ENCODE data around the gene VSIR. TPM values are rescaled to one million over a fixed set of nuclear protein-coding genes. Genes with fewer than 3 reads are reported as not detected.

Gene VSIR
- total and polyA plus RNA-seq, 10 donors: 34.5 to 512 (median 299) TPM

DNA sequence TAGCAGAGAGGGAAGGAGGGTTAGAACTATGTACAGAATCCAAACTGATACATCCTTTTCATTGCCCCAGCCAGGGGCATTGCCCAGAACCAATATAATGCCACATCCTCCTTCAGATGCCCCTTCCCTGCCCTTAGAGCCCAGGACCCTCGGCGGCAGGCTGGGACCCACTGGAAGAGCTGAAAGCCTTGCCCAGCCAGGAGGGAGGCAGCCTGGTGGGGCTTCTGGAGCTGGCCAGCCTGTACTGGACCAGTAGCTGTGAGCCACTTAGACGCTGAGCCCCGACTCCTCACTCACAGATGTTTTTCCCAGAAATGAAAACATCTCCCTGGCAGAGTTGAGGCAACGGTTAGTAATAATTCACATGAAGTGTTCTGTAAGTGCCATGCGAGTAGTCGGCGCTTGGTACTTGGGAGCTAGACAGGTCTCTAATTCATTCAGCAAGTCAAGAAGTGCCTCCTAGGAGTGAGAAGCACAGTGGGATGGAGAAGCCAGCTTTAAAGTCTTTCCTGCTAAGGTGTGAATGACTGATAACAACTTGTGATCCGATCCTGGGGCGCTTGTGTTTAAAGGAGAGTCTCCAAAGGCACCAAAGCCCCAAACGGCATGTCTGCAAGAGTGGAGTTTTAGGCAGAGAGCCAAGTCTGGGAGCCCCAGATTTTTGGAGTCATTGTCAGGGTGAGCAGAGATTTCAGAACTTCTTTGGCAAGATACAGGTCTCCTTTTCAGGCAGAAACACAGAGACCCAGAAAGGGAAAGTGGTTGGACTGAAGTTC lies 9.8 kb downstream of the VSIR start:
- DNase-seq: peak; percentile 74
- Histone ChIP-seq H3K4me1 (peaks cover 55 to 95% (median 93%) of the 10 kb centered on the region in 6 donors), H3K4me3 (peak overlapping the region in 1 of 8 donors; percentile 11), H3K27me3 (replicated peaks in 1 of 7) (no peaks in the 10 kb centered on the region), H3K36me3 (peaks cover 0 to 95% (median 46%) of the 10 kb centered on the region in 6 donors), H3K9me3 (no peaks in the 10 kb centered on the region), H3K27ac (peak overlapping the region in 6 of 8 donors; percentile 39 to 98 (median 95))
- intact Hi-C loops (cut with DNase I; ENCODE audit: low total_unique reads): no loop called here
- TF ChIP-seq POLR2A (IDR thresholded peaks at IDR 0.05) (no peak), POLR2AphosphoS5 (IDR thresholded peaks at IDR 0.05) (peak; percentile 24 to 72 (median 25))
- TF ChIP-seq, protein P1, sequence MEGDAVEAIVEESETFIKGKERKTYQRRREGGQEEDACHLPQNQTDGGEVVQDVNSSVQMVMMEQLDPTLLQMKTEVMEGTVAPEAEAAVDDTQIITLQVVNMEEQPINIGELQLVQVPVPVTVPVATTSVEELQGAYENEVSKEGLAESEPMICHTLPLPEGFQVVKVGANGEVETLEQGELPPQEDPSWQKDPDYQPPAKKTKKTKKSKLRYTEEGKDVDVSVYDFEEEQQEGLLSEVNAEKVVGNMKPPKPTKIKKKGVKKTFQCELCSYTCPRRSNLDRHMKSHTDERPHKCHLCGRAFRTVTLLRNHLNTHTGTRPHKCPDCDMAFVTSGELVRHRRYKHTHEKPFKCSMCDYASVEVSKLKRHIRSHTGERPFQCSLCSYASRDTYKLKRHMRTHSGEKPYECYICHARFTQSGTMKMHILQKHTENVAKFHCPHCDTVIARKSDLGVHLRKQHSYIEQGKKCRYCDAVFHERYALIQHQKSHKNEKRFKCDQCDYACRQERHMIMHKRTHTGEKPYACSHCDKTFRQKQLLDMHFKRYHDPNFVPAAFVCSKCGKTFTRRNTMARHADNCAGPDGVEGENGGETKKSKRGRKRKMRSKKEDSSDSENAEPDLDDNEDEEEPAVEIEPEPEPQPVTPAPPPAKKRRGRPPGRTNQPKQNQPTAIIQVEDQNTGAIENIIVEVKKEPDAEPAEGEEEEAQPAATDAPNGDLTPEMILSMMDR (IDR thresholded peaks at IDR 0.05 in 8 of 11, conservative IDR thresholded peaks at IDR 0.05 in 3 of 11): no peak
- WGBS, 5 donors: 75 to 83% (median 81%) methylated on average over 7 to 11 of the region's 11 CpGs

DNA sequence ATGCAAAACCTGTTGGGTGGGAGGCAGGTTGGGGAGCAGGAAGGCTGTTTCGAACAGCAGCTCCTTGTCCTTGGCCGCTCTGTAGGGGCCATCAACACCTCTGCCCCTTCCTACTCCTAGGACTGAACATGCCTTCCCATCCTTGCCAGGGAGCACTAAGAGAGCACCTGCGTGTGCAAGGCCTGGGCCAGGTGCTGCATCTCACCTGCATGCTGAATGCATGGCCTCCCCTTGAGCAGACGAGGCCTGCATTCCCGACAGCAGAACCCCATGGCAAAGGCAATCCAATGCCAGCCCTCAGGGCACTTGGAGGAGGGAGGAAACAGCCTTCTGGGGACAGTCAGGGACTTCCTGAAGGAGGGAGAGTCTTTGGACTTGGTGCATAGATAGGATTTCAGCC lies 11.0 kb downstream of the VSIR start:
- Histone ChIP-seq H3K4me3 (peak overlapping the region in 1 of 8 donors; percentile 24), H3K9me3 (no peaks in the 10 kb centered on the region), H3K27me3 (replicated peaks in 1 of 7) (no peaks in the 10 kb centered on the region), H3K36me3 (peaks cover 0 to 95% (median 56%) of the 10 kb centered on the region in 6 donors), H3K4me1 (peaks cover 49 to 95% (median 93%) of the 10 kb centered on the region in 6 donors), H3K27ac (peak overlapping the region in 5 of 8 donors; percentile 9 to 98 (median 95))
- DNase-seq: no peak
- no peak for TF ChIP-seq POLR2A (IDR thresholded peaks at IDR 0.05)
- TF ChIP-seq, protein P1 (IDR thresholded peaks at IDR 0.05 in 8 of 11, conservative IDR thresholded peaks at IDR 0.05 in 3 of 11): no peak
- peak; percentile 42 to 61 (median 47) for TF ChIP-seq POLR2AphosphoS5 (IDR thresholded peaks at IDR 0.05)
- intact Hi-C loops (cut with DNase I; ENCODE audit: low total_unique reads): no loop called here
- whole genome bisulfite sequencing, 5 donors: 76 to 89% (median 83%) methylated on average over 4 to 5 of the region's 5 CpGs

DNA sequence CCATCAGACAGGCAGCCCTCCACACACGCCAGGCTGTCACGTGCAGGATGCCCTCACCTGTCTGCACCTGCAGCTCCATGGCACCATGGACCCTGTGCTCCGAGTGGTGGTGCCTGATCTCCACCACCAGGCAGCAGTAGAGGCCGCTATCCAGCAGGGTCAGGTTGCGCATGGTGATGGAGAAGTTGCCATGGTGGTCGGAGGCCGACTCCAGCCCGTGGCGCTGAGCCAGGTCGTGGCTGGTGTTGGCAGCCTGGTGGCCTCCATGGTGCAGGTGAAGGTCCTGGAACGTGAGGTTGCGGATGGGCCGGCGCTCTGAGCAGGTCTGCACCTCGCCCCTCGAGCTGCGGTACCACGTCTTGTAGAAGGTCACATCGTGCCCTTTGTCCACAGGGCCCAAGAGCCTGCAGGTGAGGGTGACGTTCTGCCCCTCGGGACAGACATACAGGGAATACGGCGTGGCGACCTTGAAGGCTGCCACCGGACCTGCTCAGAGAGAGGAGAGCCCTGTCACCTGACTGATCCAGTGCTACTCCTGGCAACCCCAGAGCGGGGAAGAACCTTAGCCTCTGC lies 11.7 kb downstream of the VSIR start:
- H3K4me3 ChIP-seq: peak overlapping the region in 1 of 8 donors; percentile 24
- H3K4me1 ChIP-seq: peaks cover 45 to 95% (median 93%) of the 10 kb centered on the region in 6 donors
- no peaks in the 10 kb centered on the region for H3K27me3 ChIP-seq (replicated peaks in 1 of 7)
- H3K36me3 ChIP-seq: peaks cover 0 to 94% (median 58%) of the 10 kb centered on the region in 6 donors
- TF ChIP-seq, protein P1 (IDR thresholded peaks at IDR 0.05 in 8 of 11, conservative IDR thresholded peaks at IDR 0.05 in 3 of 11): peak in 2 of 11 experiments; percentile 9 to 15
- peak; percentile 37 to 88 (median 70) for TF ChIP-seq POLR2AphosphoS5 (IDR thresholded peaks at IDR 0.05)
- no peak for TF ChIP-seq POLR2A (IDR thresholded peaks at IDR 0.05)
- no peaks in the 10 kb centered on the region for H3K9me3 ChIP-seq
- intact Hi-C loops (cut with DNase I; ENCODE audit: low total_unique reads): no loop called here
- no peak for DNase-seq
- H3K27ac ChIP-seq: peak overlapping the region in 6 of 8 donors; percentile 20 to 98 (median 74)
- 89 to 93% (median 91%) methylated on average over 25 to 26 of the region's 26 CpGs for WGBS, 5 donors

DNA sequence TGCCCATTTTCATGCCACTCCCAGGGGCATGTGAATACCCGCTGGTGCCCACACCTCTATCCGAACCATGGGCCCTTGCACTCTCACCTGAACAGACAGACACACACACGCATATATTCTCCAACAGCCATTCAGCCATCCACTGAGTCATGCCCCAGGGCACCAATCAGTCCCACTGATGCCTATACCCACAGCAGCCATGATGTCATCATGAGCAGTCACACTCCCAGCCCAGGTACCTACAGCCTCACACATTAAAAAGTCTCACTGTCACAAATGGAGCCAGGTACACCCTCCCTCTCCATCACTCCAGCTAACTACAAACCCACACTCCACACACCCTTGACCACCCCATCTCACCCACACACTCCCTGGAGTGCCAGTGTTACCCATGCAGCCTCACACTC lies 12.2 kb downstream of the VSIR start:
- Histone ChIP-seq H3K27me3 (replicated peaks in 1 of 7) (no peaks in the 10 kb centered on the region), H3K9me3 (no peaks in the 10 kb centered on the region), H3K36me3 (peaks cover 0 to 92% (median 58%) of the 10 kb centered on the region in 6 donors), H3K4me1 (peaks cover 40 to 95% (median 93%) of the 10 kb centered on the region in 6 donors), H3K4me3 (peak overlapping the region in 1 of 8 donors; percentile 24), H3K27ac (peak overlapping the region in 7 of 8 donors; percentile 20 to 98 (median 54))
- TF ChIP-seq POLR2AphosphoS5 (IDR thresholded peaks at IDR 0.05): no peak
- no peak for TF ChIP-seq POLR2A (IDR thresholded peaks at IDR 0.05)
- TF ChIP-seq, protein P1 (IDR thresholded peaks at IDR 0.05 in 8 of 11, conservative IDR thresholded peaks at IDR 0.05 in 3 of 11): no peak
- intact Hi-C loops (cut with DNase I; ENCODE audit: low total_unique reads): no loop called here
- DNase-seq: no peak
- WGBS, 5 donors: 83 to 96% (median 88%) methylated on average over 3 of the region's 3 CpGs
